HG03175 (cell line): Measurements from ENCODE around the gene SLFN14.
"Not testable (repeated sequence)": the region's sequence is repeated elsewhere in the genome, so short reads cannot be mapped to it uniquely, and the experiment has no call there.

ENCODE experiments used
- ATAC-seq: cut with Tn5 transposase; IDR thresholded peaks from one replicate; pipeline ENCODE4 v1.9.1; 2021; ENCODE audit warnings: mild to moderate bottlenecking, moderate library complexity; ENCODE audit not compliant: unreplicated experiment

Gene SLFN14

DNA sequence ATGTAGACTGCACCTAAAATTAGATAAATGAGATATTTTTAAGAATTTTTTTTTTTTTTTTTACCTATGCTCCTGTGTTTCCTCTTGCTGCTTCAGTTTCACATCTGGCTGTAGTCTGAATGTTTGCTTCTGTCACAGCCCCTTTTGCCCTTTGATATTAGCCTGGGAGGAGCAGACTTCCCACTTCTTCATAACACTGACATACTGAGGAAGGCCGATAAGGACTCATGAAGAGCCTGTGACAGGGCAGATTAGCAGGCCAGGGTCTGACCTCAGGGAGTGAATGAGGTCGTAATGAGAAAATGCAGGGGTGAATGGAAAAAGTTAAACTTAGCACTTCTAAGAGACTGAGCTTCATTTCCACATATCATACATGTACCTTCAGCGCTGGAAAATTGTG, at the start of gene SLFN14:
SLFN14 (minus strand) TSS at position 117 of the 400 bp plus-strand sequence. CDS start 2,757 bp downstream, outside the sequence.
- ATAC-seq, result no peak

DNA sequence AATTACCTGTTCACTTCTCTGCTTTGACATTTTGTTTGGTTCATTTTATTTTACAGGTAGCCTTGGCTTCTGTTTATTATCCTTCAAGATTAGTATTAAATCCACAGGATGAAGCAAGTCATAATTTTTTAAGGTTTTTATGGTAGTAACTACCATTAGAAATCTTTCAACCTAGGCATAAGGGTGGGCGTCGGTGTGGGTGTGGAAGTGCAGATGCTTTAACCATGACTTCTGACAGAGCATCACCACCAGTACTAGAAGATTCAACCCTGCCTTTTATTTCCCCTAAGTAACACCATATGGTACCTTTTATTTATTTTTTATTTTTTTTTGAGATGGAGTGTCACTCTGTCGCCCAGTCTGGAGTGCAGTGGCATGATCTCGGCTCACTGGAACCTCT, 49.2 kb upstream of the SLFN14 start:
- ATAC-seq, result no peak

DNA sequence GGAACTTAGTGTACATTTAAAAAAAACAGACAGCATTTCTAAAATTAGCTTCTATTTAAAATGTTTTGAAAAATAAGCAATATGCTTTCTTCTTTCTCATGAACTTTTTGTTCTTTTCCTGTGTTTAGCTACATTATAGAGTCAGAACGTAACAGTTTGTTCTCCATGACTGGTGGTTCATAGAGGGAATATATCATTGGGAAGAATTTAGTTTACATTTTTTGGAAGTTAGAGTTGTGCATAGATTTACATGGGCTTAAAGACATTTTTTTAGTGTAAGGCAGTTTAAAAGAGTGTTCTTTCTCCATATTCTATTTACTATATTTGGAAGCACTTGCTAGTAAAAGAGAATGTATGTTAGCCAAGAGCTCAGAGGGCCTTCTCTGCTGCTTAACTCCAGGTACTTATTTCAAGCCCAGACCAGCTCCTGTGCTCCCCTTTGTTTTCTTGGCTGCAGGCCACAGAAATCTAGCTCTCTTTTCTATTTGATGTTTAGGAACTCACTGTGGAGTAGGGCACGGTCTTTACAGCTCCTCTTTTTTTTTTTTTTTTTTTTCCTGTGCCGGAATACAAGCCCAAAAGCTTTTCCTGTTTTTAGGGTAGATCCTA, 46.7 kb upstream of the SLFN14 start:
- no peak for ATAC-seq

DNA sequence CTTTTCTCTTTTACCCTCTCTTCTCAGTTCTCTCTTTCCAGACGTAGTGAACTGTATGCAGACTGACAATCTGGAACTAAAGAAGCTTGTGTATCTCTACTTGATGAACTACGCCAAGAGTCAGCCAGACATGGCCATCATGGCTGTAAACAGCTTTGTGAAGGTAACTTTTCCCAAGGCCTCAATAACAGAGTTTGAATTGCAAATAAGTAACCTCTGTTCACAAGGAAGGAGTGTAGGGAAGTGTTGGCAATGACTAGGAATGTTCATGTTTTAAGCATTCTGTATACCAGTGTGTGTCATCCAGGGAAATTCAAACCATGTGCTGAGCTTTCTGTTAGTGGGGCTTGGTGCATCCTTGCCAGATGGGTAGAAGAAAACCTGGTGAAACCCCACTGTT, 45.1 kb upstream of the SLFN14 start:
- no peak for ATAC-seq

DNA sequence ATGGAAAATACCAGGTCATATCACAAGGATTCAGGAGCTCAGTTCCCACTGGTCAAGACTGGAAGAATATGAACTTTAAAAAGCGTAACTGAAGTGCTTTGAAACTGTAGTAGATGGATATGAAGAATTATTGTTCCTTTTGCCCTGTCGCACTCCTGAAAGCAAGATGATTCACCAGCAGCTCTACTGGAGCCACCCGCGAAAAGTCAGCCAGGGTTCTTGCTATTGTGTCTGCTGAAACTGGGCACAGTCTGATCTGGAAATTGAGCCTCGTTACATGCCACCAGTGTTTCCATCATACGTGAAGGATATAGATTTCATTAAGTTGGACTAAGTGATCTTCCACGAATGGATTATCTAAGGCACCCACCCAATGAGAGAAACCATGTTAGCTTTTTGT, 43.1 kb upstream of the SLFN14 start:
- ATAC-seq, result no peak

DNA sequence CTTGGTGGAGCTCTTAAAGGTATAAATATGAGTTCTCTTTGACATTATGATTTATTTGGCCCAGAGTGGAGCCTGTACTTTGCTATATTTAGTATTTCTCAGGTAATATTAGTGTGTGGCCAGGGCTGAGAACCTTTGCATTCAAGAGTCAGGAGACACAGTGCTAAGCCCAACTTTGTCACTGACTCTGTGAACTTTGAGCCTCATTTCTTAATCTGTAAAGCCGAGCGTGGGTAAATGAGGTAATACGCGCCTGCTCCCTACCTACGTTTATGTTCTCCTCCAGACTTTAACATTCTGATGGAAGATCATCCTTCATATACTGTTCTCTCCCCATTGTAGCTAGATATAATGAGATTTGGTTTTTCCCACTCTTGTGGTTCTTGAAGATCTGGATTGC, 37.0 kb upstream of the SLFN14 start:
- ATAC-seq, result no peak

DNA sequence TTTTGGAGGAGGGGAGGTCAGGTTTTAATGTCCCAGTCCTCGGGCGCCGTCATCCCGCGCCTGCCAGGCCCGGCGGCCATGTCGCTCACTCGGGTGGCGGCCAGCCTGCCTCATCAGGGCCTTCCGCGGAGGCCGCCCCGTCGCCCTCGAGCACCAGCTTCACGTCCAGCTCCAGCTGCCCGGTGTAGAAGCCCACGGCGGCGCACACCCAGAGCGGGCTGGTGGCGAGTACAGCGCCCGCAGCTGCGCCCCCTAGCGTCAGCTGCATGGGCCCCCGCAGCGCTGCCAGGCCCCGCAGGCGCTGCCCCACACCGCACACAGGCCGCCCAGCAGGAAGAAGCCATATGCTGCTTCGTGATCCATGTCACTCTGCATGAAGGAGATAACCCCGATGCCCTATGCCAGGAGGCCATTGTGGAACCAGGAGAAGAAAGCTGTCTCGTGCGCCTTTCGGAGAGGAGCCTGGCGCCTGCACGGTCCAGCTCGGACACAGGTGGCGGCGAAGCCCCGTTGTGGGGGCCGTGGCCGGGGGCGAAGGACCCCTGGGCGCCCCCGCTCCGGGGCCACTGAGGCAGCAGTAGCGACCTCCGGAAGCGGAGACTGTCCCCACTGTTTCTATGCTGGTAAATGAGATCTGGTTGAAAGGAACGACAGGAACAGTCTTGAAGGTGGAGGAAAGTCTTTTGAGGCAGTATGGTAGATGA, 36.1 kb upstream of the SLFN14 start:
- no peak for ATAC-seq

DNA sequence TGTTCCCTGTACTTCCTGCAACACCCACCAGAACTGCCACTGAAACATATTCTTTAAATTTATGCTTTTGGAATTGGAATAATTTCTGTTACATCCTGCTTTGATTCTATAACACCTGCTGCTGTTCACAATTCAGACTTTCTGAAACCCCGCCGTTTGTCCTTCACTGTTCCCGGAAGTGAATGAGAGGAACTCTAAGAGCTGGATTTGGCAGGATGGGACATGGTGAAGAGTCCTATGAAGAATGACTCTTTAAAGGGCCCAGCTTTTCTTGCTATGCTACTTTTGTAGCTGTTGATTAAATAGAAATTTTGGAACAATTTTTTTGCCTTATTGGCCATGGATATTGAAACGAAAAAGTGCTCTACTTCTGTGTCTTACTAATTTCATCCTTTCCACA, 35.5 kb upstream of the SLFN14 start:
- no peak for ATAC-seq

DNA sequence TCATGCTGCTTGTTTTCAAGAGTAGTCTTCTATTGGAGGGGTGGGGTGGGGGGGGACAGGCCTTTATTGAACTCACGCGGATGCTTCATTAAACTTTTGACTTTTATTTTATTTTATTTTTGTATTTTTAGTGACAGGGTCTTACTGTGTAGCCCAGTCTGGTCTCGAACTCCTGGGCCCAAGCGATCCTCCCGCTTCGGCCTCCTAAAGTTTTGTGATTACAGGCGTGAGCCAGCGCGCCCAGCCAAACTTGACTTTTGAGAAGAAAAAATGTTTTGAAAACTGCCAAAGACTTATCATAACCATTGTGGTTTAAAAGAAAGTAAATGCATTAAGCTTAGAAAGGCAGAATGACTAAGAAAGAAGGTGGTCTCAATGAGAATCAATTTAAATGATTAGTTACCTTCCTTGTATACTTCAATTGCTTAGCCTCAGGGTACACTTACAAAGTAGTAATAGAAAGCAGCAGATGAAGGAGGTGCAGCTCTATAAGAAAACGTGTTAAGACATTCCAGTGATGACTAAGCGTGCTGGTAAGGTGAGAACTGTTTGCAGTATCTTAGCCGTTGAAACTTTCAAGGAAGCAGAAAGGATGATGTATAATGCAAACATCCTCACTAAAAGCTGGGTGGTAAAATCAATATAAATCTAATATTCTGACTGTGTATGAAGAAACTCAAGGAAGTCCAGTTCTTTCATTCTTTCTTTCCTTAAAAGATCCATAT, 27.7 kb upstream of the SLFN14 start:
- ATAC-seq, result no peak

DNA sequence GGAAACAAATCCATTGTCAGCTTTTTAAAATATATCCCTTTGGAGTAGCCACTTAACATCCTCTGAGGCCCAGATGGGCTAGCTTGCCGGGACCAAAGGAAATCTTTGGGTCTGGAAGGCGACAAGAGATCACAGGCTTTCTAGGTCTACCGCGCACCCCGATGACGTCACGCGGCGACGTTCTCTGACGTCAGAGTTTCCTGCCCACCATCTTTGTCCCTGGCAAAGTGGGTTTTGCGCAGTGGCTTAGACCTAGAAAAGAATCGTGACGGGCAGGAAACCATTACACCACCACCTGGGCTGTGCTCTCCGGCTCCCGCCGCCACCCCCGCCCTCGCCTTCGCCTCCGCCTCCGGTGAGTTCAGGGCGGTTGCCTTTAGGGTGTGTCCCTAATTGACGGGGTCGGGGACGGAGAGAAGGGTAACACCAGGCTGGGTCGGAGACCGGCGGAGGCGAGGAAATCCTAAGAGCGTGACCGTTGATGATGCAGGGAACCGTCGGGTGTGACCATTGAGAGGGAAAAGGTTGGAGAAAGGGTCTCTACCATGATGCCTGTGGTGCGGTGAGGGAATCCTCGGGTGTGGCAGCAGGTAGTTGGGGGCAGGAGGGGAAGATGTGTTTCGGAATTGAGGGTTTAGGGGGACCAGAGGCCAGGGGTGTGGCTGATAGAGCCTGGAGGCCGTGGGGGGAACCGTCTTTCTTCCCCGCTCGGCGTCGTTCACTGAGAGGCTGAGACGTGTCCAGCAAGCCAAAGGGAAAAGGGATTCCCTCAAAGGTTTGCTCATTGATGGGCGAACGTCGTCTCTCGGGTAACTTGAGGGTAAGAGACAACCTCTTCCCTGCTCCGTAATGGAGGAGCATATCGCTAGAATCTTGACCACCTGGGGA, 26.7 kb upstream of the SLFN14 start, which contains the start of gene AP2B1:
AP2B1 (plus strand) TSS at position 249 of the 888 bp plus-strand sequence. CDS start 6,709 bp downstream, outside the sequence.
- ATAC-seq, result peak; percentile 88

DNA sequence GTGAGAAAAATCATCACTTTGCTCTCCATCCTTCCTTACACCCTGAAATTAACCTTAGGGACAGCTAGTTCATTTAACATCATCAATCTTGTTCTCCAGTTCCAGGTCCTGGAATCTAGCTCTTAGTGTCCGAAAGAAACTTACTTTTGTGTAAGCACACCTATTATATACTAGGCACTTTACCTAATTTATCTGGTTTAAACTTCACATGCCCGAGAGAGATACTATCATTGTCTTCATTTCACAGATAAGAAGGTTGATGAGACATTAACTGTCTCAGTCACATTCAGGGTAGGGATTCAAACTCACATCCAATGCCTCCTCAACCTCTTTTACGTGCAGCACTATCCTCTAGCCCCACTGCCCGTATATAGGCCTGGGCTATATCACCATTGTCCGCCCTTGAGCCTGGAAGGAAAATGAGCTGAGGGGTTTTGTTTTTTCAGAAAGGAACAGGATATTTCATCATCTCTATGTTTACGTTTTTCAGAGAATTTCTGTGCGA, 26.0 kb upstream of the SLFN14 start:
- peak; percentile 7 for ATAC-seq

DNA sequence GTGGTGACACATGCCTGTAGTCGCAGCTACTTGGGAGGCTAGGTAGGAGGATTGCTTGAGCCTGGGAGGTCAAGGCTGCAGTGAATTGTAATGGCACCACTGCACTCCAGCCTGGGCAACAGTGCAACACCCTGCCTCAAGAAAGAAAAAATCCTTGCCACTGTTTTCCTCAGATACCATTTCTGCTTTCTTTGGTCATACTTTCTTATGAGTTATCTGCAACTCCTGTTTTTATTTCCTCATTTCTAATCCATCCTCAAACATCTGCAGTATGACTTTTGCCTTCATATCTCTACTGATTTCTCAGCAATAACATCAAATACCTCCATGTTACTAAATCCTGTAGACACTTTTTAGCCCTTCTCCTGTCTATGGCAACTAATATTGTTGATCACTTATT, 23.4 kb upstream of the SLFN14 start:
- no peak for ATAC-seq

DNA sequence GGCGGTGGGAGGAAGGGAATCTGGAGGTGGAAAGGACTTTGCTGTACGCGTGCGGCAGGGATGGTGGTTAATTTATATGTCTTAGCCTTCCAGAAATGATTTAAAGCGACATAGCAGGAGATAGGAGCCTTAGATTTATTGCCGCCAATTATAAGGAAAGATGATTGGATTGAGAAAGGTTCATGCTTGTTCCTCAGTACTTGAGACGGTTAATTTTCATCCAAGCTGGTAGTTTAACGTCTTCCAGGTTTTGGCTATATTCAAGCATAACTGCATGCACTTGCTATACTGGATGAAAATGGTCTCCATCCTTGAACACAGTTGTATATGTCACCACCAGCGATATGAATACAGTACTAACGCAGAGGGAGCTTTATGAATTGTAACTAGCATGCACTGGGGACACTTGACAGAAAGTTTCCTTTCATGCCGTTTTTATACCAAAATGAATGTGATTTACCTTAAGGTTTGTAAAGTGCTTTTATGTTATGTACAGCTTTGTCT, 18.4 kb upstream of the SLFN14 start:
- ATAC-seq, result no peak

DNA sequence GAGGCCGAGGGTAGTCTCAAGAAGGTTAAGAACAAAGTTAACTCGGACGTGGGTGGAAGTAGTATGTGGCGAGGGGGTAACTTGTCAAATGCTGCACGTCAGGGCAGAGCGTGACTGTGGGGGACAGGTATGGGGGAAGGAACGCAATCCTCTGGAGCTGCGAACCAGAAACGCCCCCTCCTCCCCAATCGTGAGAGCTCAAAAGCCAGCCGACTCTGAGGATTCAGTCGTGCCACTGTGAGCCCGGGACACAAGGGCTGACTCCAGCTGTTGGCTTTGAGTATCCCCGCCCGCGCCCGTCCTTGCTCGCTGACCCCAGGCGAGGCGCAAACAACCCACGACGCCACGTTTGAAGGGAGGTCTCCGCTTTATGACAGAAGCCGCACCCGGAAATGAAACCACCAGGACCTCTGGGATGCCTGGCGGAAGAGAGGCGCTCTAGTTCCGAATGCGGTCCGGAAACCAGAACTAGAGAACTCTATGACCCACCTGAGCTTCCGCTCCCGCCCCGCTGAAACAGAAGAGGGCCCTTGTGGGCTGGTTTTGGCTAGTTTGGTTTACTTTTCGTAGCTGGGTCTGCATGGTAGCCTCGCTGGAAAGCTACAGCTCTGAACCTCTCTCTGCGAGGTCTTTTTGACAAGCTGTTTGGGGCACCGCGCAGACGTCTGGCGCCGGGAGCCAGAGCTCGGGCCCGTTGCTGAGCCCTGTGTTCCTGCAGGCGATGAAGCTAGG, 17.7 kb upstream of the SLFN14 start, which contains the start of gene PEX12:
PEX12 (minus strand) TSS at position 375 of the 732 bp plus-strand sequence. CDS start 550 bp downstream, outside the sequence.
- peak; percentile 86 for ATAC-seq

DNA sequence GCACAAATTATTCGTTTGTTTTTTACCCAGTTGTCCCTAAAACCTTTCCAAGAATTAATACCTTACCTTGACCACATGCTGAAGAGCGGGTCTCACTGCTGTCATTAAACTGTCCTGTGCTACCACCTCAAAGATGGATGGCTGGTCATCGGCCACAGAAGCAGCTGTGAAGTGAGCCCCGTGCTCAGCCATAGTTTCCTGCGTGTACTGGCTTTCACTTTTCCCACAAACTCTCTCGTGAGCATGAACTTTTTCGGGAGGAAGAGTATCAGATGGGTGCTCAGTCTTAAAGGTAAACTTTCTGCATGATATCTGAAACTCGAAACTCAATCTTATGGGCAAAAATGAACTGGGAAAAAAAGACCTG, 17.2 kb upstream of the SLFN14 start:
- no peak for ATAC-seq

DNA sequence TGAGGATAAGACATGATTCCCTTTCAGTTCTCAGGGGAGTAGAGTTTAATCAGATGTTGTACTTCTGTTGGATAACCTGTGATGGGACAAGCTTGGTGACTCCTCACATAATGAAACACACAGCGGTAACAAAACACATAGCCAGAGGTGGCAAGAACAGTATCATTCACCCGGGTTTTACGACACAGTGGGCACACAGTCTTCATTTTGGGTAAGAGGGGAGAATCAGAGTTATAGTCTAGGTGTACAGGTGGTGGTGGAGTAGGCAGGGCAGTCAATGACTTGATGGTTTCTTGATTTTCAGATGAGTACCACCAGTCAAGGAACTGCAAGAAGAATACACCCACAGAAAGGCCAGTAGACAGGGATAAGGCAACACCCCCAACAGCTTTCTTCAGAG, 15.1 kb upstream of the SLFN14 start:
- ATAC-seq, result no peak

DNA sequence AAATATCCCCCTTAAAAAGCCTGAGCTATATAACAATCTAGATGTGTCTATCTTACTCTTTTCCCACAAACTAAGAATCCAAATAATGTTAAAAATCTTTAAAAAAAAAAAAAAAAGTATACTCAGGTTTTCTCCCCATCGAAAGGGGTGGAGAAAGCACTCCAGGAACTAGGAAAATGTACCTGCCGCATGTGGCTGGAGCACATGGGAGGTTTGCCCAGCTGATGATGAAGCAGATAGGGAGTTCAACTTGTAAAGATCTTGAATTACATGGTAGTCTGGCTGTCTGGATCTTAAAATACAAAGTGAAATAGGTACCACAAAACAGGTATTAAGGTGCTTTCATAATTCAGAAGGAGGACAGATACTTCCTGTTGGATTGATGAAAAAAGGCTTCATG, 8.8 kb upstream of the SLFN14 start:
- ATAC-seq, result no peak

DNA sequence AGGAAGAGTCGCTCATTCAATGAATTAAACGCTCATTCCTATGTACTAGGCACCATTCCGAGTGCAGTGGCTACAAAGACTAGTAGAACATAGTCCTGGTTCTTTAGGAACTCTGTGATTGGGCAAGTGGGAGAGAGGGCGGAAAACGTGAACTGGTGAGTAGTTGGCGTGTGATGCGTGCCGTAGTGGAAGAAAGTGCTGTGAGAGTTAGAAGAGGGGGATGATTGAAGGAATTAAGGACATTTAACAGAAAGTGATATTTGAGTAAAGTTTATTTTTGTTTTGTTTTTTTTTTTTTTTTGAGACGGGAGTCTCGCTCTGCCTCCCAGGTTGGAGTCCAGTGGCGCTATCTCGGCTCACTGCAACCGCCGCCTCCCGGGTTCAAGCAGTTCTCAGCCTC, 7.9 kb upstream of the SLFN14 start:
- no peak for ATAC-seq

DNA sequence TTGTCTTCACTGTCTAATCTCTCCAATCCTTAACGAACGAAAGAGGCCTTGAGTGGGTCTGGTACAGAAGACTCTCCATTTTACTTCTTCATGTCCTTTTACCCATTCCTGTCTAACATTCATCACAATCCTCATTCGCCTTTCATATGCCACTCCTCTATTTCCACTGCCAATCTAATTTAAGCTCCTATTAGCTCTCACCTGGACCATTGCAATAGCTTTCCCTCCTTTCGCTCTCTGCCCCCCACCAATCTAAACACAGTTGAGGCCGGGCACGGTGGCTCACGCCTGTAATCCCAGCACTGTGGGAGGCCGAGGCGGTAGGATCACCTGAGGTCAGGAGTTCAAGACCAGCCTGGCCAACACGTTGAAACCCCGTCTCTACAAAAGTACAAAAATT, 6.3 kb upstream of the SLFN14 start:
- no peak for ATAC-seq

DNA sequence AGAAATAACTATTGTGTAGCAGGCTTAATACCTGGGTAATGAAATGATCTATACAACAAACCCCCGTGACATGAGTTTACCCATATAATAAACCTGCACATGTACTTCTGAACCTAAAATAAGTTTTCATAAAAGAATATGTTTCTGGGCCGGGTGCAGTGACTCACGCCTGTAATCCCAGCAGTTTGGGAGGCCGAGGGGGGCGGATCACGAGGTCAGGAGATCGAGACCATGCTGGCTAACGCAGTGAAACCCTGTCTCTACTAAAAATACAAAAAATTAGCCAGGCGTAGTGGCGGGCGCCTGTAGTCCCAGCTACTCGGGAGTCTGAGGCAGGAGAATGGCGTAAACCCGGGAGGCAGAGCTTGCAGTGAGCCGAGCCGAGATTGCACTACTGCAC, 2.6 kb upstream of the SLFN14 start:
- ATAC-seq, result not testable (repeated sequence)
